Tibial artery (tissue), 4 donors: ENCODE results near the gene AGR2.

Experiments
- DNase-seq, 2 donors: peaks; one replicate each; pipeline ENCODE4 v3.0.0-alpha.2; 2019
- H3K27ac ChIP-seq, 2 donors: fragments of 200-600 bp; sonication (generic) in 1 of 2; 1 replicate in 1 of 2; 2 replicates in 1 of 2; pipeline ENCODE4 v1.5.1; 2018 to 2019; ENCODE audit warnings: mild to moderate bottlenecking in 1 of 2
- H3K27me3 ChIP-seq, 2 donors: fragments of 200-600 bp; sonication (generic) in 1 of 2; one replicate each; pipeline versions ENCODE4 v1.5.1 to v1.6.0; 2016 to 2019
- H3K36me3 ChIP-seq, 3 donors: fragments of 200-600 bp; sonication (generic) in 2 of 3; one replicate each; pipeline ENCODE4 v1.5.1; 2016 to 2019; ENCODE audit warnings: mild to moderate bottlenecking in 2 of 3
- H3K4me1 ChIP-seq, 4 donors: fragments of 200-600 bp; sonication (generic) in 2 of 4; 1 replicate in 3 of 4; 2 replicates in 1 of 4; pipeline ENCODE4 v1.5.1; 2016 to 2019
- H3K4me3 ChIP-seq, 2 donors: fragments of 200-600 bp; sonication (generic) in 1 of 2; 1 replicate in 1 of 2; 2 replicates in 1 of 2; pipeline ENCODE4 v1.5.1; 2018 to 2019; ENCODE audit warnings: mild to moderate bottlenecking in 2 of 2
- H3K9me3 ChIP-seq, 3 donors: fragments of 200-600 bp; sonication (generic) in 1 of 3; one replicate each; pipeline ENCODE4 v1.5.1; 2016 to 2019
- CTCF ChIP-seq, 2 experiments: fragments of 200-600 bp in 1 of 2; fragments of 450-650 bp in 1 of 2; IDR thresholded peaks; one replicate each; pipeline ENCODE4 v1.5.1; 2017 to 2019; ENCODE audit warnings: antibody characterized with exemption in 2 of 2, mild to moderate bottlenecking in 1 of 2, moderate library complexity in 1 of 2
- intact Hi-C: fragments of 100-400 bp; cut with DNase I; formaldehyde crosslinking; loops from one replicate; pipeline ENCODE4 v1.15.0; 2023; ENCODE audit warnings: low total_unique reads

Gene AGR2

GRCh38 chr7:16812542-16813231 is 7.9 kb upstream of the AGR2 start:
- Histone ChIP-seq H3K27ac (peak overlapping the region; percentile 7 to 27), H3K9me3 (no peaks in the 10 kb centered on the region), H3K36me3 (no peaks in the 10 kb centered on the region), H3K4me3 (no peak overlapping the region), H3K27me3 (no peaks in the 10 kb centered on the region), H3K4me1 (peaks cover 0 to 29% (median 11%) of the 10 kb centered on the region in 4 donors)
- intact Hi-C loops, result no loop called here
- no peak for DNase-seq
- no peak for TF ChIP-seq CTCF (IDR thresholded peaks at IDR 0.05)

GRCh38 chr7:16811551-16811950 is 6.8 kb upstream of the AGR2 start:
- Histone ChIP-seq H3K9me3 (no peaks in the 10 kb centered on the region), H3K4me3 (no peak overlapping the region), H3K27me3 (no peaks in the 10 kb centered on the region), H3K27ac (peak overlapping the region in 1 of 2 donors; percentile 15), H3K4me1 (peaks cover 0 to 29% (median 11%) of the 10 kb centered on the region in 4 donors), H3K36me3 (no peaks in the 10 kb centered on the region)
- intact Hi-C loops, result no loop called here
- no peak for DNase-seq
- TF ChIP-seq CTCF (IDR thresholded peaks at IDR 0.05), result no peak

GRCh38 chr7:16810573-16810972 is 5.8 kb upstream of the AGR2 start:
- DNase-seq, result no peak
- Histone ChIP-seq H3K9me3 (no peaks in the 10 kb centered on the region), H3K27ac (no peak overlapping the region), H3K27me3 (no peaks in the 10 kb centered on the region), H3K4me1 (peaks cover 0 to 29% (median 11%) of the 10 kb centered on the region in 4 donors), H3K36me3 (no peaks in the 10 kb centered on the region), H3K4me3 (no peak overlapping the region)
- no peak for TF ChIP-seq CTCF (IDR thresholded peaks at IDR 0.05)
- intact Hi-C loops, result no loop called here

GRCh38 chr7:16810112-16810511 is 5.3 kb upstream of the AGR2 start:
- TF ChIP-seq CTCF (IDR thresholded peaks at IDR 0.05), result no peak
- Histone ChIP-seq H3K27me3 (no peaks in the 10 kb centered on the region), H3K9me3 (no peaks in the 10 kb centered on the region), H3K4me3 (no peak overlapping the region), H3K4me1 (peaks cover 0 to 29% (median 11%) of the 10 kb centered on the region in 4 donors), H3K36me3 (no peaks in the 10 kb centered on the region), H3K27ac (no peak overlapping the region)
- DNase-seq, result no peak
- intact Hi-C loops, result no loop called here

GRCh38 chr7:16805441-16805840 is 642 bp upstream of the AGR2 start:
- Histone ChIP-seq H3K36me3 (no peaks in the 10 kb centered on the region), H3K27ac (no peak overlapping the region), H3K9me3 (no peaks in the 10 kb centered on the region), H3K27me3 (no peaks in the 10 kb centered on the region), H3K4me1 (no peaks in the 10 kb centered on the region), H3K4me3 (no peak overlapping the region)
- TF ChIP-seq CTCF (IDR thresholded peaks at IDR 0.05), result no peak
- intact Hi-C loops, result no loop called here
- no peak for DNase-seq
